Activated CD4-positive, CD25-positive, alpha-beta regulatory T cell treated with anti-CD3 and anti-CD28 coated beads, Interleukin-2, amount 50 U/mL, for 72 hours (primary cell): ENCODE measurements around the gene VPS54.
"Not testable (repeated sequence)": the region's sequence is repeated elsewhere in the genome, so short reads cannot be mapped to it uniquely, and the experiment has no call there.

Experiments used
- DNase-seq: peaks from one replicate; pipeline ENCODE4 v3.0.0; 2021

Gene VPS54

DNA sequence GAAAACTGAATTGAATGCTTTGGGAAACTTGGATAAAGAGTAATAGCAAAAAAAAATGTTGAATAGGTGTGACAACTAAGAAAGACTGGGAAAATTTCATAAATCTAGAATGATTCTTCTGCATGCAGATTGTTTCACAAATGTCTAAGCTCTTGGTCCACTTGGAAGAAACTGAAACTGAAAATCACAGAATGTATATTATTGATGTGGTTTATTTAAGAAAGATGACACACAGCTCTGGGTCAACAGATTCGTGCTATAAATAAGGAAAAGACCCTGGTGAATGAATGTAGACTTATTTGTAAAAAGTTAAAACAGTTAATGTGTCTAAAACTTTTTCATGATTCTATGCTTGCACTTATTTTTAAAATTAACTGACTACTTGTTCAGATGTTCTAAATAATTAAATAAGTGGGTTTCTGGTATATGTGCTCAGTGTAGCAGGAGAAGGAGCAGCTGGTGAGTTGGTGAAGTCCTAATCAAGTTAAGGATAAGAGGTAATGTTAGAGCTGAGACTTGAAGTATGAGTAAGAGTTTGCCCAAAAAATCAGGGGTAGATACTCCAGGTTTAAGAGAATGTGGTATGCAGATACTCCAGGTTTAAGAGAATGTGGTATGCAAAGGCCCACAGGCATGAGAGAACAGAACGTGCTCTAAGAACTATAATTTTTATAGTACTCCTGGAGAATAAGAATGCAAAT, 153.1 kb downstream of the VPS54 start:
- no peak for DNase-seq

DNA sequence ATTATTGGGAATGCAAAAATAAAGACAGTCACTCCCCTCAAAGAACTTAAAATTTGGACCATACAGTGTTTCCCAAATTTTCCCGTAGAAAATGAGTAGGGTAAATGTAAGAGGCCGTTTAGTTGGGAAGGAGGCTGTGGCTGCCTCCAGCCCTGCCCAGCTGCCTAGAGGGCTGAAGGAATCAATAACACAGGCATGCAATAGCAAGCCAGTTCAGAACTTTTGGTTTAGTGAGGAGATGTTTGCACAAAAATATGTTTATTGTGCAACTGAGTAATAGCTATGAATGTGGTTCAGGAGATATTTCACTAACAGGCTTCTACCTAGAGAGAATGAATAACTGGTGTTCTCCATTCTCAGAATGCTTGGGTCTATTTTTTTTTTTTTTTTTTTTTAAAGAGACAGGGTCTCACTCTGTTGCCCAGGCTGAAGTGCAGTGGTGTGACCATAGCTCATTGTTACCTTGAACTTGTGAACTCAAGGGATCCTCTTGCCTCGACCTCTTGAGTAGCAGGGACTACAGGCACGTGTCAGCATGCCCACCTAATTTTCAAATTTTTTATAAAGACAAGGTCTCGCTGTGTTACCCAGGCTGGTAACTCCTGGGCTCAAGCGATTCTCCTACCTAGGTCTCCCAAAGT, 153.9 kb downstream of the VPS54 start:
- DNase-seq: no peak

DNA sequence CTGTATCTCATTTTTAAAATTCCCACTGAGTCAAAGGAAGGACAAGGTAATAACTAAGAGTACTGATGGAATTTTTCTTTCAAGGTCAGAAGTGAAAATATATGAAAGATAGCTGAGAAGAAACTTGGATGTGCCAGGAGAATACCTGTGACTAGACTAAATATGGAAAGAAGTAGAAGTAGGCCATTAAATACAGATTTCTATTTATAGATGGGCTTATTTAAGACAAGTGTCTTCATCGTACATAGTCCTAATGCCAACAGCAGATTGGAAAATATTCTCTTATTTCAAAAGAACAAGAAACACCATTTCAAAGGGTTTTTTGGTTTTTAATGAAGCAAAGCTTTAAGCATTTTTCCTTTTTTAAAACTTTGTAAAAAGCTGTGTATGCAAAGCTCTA, 155.5 kb downstream of the VPS54 start:
- no peak for DNase-seq

DNA sequence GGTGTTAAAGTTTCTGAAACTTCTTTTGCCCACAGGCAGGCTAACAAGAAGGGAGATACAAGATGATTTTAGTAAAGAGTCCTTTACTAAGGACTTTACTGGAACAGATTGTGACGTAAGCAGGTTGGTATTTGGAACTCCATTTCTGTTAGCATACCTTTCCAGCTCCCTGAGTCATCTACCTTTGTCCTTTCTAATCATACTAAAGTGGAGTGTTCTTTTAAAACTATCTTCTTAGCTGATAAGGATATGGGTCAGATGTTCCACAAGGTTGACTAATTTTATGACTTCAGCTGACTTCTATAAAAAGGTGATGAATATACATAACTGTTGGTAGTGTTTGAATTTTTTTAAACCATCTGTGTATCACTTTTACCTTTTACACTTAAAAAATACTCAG, 156.4 kb downstream of the VPS54 start:
- no peak for DNase-seq

DNA sequence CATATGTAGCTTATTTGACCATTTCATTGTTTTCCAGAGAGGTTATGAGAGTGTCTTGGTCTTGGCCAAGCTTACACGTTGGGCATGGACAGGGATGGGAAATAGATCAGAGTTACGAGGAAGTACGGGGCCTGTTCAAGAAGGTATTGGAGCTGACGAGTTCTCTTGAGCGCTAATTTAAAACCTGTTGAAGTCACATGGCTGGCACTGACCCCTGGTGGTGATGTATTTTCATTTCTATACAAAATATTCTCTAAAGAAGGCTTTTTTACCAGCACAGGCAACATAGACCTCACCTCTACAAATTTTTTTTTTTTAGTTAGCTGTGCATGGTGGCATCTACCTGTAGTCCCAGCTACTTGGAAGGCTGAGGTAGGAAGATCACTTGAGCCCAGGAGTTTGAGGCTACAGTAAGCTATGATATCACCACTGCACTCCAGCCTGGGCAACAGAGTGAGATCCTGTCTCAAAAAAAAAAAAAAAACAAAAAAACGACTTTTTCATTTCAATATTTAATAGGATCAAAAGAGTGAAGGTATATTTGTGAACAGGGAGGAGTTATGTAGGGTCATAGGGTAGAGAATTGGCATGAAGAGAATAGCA, 157.9 kb downstream of the VPS54 start:
- no peak for DNase-seq

DNA sequence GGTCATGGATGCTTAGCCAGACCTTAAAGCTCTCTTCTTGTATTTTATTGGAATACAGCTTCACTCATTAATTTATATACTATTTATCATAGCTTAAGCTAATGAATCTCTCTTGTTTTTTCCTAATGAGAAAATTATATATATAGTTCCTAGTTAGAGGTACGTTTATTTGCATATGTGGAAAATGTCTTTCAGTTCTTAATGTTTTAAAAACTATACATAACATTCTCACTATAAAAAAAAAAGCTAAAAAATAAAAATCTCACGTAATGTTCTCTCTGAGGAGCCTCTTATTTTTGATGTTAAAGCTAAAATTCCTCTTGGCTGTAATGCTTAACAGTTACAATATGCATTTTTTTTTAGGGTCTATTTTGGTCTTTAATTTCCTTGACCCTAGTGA, 160.9 kb downstream of the VPS54 start:
- DNase-seq: no peak

DNA sequence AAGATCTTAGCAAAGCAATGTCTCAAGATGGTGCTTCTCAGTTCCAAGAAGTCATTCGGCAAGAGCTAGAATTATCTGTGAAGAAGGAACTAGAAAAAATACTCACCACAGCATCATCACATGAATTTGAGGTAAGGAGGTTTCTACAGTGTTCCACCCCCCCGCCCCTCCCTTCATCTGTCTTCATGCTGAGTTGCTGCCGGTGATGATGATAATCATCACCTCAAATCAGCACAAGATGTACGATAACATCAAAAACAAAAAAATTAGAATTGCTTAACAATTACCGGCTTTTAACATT, 163.0 kb downstream of the VPS54 start:
- DNase-seq: no peak

DNA sequence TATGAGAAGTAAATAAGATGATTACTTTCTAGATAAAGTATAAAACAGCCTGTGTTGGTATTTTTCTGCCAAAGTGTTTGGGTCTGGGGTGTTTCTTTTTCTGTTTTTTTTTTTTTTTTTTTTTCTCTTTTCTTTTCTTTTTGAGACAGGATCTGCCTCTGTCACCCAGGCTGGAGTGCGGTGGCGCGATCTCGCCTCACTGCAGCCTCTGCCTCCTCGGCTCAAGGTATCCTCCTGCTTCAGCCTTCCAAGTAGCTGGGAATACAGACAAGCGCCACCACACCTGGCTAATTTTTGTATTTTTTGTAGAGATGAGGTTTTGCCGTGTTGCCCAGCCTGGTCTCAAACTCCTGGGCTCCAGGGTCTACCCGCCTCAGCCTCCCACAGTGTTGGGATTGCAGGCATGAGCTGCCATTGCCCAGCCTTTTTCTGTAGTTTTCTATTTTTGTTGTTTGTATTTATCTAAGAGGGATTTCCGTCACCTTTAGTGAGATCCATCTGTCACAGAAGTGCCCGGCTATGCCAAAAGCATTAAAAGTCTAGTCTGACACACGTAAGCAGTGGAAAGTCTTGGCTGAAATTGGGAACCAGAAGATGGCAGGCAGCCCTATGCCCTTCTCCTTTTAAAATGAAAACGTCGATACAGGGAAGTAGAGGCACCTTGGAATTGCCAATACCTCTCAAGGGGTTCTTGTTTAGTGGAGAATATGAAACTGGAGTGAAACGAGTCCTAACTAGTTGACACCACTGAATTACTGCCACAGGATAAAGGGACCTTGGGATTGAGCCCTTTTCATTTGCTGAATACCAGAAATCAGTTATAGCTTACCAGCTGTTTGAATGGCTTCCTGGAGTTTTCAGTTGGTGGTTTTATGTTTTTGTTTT, 163.6 kb downstream of the VPS54 start:
- no peak for DNase-seq

DNA sequence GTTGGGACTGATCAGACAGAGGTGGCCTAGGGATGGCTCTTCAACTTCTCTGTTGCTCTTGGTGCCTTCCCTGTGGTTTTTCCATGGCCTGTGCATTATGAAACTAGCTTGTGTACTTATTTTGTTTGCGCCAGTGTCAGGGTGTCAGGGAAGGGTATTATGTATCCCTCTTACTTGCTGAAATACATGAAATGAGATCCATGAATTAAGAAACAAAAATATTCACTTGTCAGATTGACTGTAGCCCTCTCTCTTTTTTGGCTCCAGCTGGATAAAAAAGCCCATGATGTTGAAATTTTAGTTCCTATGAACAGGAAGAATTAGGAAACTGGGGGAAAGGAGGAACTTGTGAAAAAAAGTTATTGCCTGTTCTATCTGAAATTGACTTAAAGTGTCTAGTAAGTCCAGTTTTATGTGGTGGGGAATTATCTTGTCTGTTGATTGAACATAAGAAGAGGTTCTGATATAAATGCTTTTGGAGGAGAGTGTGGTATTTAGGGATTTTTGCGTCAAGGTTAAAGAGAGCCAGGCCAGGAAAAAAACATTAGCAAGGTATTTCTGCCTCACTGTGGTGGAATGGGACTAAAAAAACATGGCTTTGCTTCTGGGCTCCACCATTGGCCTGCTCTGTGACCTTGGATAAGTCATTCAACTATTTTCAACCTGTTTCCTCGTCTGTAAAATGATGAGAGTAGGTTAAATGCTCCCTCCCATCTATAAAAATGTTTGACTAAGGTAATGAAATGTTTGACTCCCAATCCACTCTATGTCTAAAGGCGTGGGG, 165.5 kb downstream of the VPS54 start:
- DNase-seq: no peak

DNA sequence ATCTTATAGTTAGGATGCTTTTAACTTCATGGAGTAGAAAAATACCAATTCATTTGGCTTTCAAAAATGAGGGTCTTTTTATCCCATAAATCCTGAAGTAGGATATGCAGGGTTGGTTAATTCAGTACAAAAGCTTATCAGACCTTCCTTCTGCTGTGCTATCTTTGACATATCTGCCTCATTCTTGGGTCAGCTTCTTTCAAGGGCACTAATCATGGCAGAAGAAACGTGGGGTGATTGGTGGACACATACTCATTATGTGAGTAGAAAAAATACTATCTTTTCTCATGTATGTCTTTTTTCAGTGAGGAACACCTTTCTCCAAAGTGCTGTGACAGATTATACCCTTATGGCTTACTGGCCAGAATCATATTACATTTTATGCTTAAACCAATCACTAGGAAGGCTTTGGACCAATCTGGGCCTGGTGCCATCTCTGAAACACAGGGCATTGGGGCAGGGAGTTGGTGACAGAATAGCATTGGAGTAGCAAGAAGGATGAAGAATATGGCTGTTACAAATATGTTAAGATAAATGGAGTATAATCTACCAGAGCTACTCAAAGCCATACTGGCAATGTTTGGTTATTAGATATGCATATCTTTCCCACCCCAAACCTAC, 167.4 kb downstream of the VPS54 start:
- no peak for DNase-seq

DNA sequence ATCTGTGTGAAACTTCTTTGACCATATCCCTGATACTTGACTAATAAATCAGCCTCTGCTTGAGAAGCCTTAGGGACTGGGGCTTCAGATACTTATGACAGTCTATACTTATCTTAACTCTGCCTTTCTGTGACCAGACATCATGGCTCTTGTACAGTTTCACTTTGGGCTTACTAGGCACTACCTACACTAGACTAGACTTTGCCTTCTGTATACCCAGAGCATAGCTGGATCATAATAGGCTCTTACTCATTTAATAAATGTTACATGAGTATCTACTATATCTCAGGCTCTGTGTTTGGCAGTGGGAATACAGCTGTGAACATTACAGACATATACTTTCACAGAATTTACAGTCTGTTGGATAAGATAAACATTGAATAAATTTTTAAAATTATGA, 168.6 kb downstream of the VPS54 start:
- no peak for DNase-seq

DNA sequence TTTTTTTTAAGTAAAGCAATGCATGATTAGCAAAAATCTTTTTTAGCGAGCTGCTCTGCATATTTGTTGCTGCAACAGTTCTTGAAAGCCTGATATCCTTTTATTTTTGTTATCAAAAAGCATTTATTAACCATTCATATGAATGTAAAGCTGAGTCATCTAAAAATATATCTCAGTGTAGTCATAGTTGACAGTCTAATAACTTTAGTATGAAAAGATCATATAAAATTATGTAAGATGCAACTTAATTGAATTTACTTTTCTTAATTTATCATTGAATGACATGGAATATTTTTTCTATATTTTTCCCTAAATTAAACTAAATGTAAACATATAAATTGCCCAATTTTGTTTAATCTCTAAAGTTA, 169.0 kb downstream of the VPS54 start:
- DNase-seq: no peak

DNA sequence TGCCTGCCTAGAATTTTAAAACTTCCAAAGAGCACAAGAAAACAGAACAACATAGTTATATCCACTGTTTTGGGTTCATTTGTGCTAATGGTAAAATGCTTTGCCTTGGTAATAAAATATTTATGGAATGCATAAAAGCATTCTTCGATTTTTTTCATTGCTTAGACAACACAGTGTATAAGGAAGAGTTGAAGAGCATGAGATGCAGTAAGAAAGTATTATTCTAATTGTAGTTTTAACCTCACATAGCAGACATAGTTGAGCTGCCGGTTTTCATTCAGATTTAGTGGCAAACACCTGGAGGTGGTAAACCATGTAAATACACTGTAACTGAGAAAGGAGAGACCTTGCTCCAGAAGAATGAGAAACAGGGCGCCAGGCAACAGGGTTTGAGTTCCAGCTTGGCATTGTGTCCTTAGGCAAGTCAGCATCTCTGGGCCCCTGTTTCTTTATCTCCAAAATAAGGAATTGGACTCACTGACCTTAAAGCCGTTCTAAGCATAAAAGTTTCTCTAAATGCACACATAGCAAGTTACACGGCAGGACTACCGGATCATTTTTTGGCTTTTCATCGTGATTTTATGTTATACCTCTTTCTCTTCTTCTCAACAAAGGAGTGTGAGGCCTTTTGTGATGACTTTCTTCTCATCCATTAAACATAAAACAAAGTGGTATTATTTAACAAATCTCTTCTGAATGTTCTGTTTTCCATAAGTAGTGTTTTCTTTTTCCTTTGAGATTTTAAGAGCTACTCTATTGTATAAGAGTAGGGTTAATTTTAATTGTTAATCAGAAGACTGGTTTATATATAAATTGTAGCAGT, 169.6 kb downstream of the VPS54 start:
- DNase-seq: no peak

DNA sequence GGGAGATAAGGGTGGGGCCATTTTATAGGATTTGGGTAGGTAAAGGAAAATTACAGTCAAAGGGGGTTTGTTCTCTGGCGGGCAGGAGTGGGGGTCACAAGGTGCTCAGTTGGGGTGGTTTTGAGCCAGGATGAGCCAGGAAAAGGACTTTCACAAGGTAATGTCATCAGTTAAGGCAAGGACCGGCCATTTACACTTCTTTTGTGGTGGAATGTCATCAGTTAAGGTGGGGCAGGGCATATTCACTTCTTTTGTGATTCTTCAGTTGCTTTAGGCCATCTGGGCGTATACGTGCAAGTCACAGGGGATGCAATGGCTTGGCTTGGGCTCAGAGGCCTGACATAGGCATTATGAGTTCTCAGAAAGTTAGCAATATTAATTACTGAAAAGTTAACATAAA, 171.7 kb downstream of the VPS54 start:
- not testable (repeated sequence) for DNase-seq

DNA sequence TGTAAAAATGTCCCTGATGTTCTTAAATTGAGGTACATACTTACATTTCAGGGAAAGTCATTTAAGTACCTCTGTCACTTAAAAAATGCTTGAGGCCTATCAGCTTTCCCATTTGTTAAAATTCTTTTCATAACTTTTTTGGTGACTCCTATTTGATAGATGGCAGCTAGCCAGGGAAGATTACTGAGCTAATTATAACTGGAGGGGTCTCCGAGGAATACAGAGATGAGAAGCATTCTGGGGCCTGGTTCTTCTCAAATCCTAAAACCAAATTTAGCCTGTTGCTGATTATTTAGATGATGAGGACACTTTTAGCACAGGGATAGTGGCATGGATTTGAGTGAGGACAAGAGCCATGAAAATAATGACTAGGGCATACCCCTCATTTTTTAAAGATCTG, 172.7 kb downstream of the VPS54 start:
- DNase-seq: no peak

DNA sequence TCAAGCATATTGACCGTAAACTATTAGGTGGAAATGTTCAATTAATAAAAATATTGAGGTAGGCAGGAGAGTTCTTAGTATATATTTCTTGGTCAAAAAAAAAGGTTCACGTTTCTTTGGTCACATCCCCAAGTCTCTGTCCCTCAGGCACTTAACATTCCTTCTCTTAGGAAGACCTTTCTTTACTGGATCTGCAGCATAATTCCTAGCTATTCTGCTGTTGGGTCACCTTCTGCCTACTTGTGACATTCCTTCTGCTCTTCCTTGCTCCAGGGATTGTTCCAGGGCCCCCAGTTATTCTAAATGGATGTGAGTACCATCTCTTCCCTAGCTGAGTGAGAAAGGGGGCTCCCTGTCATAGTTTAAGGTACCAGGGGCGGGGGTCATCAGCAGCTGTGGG, 173.4 kb downstream of the VPS54 start:
- DNase-seq: no peak

DNA sequence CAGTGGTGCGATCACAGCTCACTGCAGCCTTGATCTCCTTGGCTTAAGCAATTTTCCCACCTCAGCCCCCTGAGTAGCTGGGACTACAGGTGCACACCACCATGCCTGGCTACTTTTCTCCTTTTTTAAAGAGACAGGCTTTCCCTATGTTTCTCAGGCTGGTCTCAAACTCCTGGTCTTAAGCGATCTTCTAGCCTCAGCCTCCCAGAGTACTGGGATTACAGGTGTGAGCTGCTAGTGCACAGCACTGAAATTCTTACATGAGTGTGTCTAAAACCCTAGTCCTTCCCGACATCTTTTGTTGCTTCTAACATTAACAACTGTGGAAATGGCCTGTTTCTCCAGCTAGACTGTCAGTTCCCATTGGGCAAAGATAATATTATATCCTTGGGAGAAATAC, 174.6 kb downstream of the VPS54 start:
- DNase-seq: no peak

DNA sequence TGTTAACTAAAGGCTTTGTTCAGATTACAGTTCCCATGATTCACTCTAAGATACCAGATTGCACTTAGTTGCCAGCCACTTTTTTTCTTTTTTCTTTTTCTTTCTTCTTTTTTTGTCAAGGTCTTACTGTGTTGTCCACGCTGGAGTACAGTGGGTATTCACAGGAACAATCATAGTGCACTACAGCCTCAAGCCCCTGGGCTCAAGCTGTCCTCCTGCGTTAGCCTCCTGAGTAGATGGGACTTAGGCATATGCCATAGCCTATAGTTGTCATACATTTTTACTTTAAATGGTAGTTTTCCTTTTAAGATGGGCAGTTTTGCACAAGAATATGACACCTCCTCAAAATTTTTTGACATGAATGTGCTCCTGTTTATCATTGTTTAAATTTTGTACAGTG, 175.4 kb downstream of the VPS54 start:
- no peak for DNase-seq

DNA sequence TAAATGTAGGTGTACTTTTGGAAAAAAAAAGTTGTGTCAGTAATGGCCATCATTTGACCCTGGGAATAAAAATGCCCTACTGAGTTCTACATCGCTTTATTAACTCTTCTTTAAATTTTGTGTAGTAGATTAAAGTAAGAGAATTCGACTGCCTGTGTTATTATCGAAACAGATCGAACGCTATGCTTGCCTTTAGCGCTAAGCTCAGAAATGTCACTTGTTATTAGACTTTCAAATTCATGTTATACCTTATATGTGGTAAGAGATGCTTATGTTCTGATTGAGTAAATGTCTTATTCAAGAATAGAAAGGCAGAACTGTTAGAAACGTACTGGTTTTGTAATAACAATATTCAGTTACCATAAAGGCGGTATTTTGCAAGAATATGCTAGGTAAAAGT, 176.1 kb downstream of the VPS54 start:
- DNase-seq: no peak

DNA sequence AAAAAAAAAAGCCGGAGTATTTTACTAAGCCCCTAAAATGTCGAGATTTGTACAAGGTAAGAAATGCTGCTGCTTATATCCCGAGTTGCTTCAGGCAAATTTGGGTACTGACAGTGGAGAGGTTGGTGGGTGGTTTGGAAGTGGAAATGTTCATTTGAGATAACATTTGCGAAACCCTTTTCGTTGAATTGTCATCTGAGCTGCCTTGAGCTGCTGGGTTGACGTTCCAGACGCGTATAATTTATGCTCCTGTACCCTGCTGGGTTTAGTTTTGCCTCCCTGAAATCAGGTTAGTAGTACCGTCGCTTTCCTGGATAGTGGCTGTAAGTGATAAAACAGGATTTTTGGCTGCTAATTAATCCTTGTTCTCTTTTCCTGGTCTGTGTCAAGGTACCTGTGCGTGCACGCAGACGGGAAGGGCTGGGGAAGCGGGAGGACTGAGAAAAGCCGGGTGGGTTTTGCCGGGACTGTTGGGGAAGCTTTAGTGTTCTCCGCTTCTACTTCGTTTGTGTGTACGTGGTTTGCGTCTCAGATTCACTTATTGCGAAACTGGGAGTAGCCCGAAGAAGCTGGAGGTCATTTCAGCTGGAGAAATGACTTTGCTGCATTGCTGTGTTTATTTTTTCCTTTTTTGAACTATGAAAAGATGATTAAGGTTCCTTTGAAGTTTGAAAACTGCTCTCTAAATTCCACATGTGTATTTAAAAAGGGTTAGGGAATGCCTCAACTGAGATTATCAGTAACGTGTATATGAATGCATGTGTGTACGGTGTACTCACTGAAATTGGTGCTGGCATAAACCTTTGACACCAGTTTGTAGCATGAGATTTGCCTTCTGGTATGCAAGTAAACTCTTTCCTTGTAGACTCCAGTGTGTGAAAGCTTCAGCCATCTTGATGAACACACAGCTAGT, 176.8 kb downstream of the VPS54 start:
- DNase-seq: no peak
